K562 (cell line): ENCODE results near the gene SMS. TPM values are rescaled to one million over a fixed set of nuclear protein-coding genes. Genes with fewer than 3 reads are reported as not detected.
A peak's percentile ranks its signal among the peaks of the same experiment; 100 is the strongest.

Experiments
- DPF2 ChIP-seq: fragments of 450-650 bp; IDR thresholded peaks from 2 replicates; pipeline ENCODE4 v1.6.1; 2016
- GMEB1 ChIP-seq: fragments of 250-450 bp; sonication (Bioruptor Pico); IDR thresholded peaks from 2 replicates; pipeline ENCODE4 v1.4.0; 2020; ENCODE audit warnings: mild to moderate bottlenecking
- GTF2E2 ChIP-seq: fragments of 200-800 bp; sonication (Bioruptor generic); IDR thresholded peaks from 2 replicates; pipeline ENCODE4 v1.6.1; 2016; ENCODE audit warnings: missing genetic modification characterization, missing compliant biosample characterization
- JUN ChIP-seq, 2 experiments: sonication (generic) in 1 of 2; formaldehyde crosslinking in 1 of 2; IDR thresholded peaks; 2 replicates each; pipeline versions ENCODE4 v1.6.1 to v1.8.0; 2012 to 2022; ENCODE audit warnings: borderline replicate concordance in 2 of 2, mild to moderate bottlenecking in 2 of 2, improper control_type of control experiment in 1 of 2, low read depth in 1 of 2, low read length in 1 of 2, missing genetic modification reagents in 1 of 2
- L3MBTL2 ChIP-seq: fragments of 450-650 bp; IDR thresholded peaks from 2 replicates; pipeline ENCODE4 v1.6.1; 2016; ENCODE audit warnings: mild to moderate bottlenecking, moderate library complexity
- RBM17 ChIP-seq: fragments of 200-400 bp; formaldehyde crosslinking; IDR thresholded peaks from 2 replicates; pipeline ENCODE4 v1.6.1; 2017; ENCODE audit warnings: low read depth, mild to moderate bottlenecking, low read length, borderline replicate concordance
- SIX5 ChIP-seq, 2 experiments: IDR thresholded peaks; 2 replicates each; pipeline ENCODE4 v1.6.1; 2011; ENCODE audit warnings: low read length in 2 of 2, borderline replicate concordance in 1 of 2, low read depth in 1 of 2, mild to moderate bottlenecking in 1 of 2, moderate library complexity in 1 of 2; ENCODE audit not compliant: insufficient read depth in 1 of 2
- ZBTB26 ChIP-seq: fragments of 450-650 bp; formaldehyde crosslinking; IDR thresholded peaks from 2 replicates; pipeline ENCODE4 v1.4.0; 2022; ENCODE audit warnings: missing genetic modification characterization
- ZNF431 ChIP-seq: sonication (generic); formaldehyde crosslinking; IDR thresholded peaks from 2 replicates; pipeline ENCODE4 v1.8.0; 2022; ENCODE audit warnings: mild to moderate bottlenecking, missing genetic modification reagents
- ZNF551 ChIP-seq: fragments of 250-450 bp; sonication (Bioruptor Pico); IDR thresholded peaks from 2 replicates; pipeline ENCODE4 v1.5.0; 2021; ENCODE audit warnings: mild to moderate bottlenecking, moderate library complexity
- ZNF778 ChIP-seq: fragments of 450-650 bp; formaldehyde crosslinking; IDR thresholded peaks from 2 replicates; pipeline ENCODE4 v1.4.0; 2020; ENCODE audit warnings: mild to moderate bottlenecking, moderate library complexity
- ZNF830 ChIP-seq: fragments of 250-450 bp; sonication (Bioruptor Pico); IDR thresholded peaks from 2 replicates; pipeline ENCODE4 v1.5.0; 2021; ENCODE audit warnings: mild to moderate bottlenecking
- ZSCAN29 ChIP-seq: fragments of 450-650 bp; IDR thresholded peaks from 2 replicates; pipeline ENCODE4 v1.6.1; 2017
- polyA plus RNA-seq, 8 experiments: library from polyadenylated mRNA; depleted of rRNA in 4 of 8; stranded (reverse) in 5 of 8; unstranded in 3 of 8; fragments of >200 nt; fragmentation: Nextera tagmentation in 2 of 8; fragmentation: Illumina TruSeq in 1 of 8; extraction: Ambion mirVana in 2 of 8; extraction: Trizol in 1 of 8; gene quantifications; 2 replicates each; pipeline versions ENCODE4 v1.2.1 to v1.2.3, GENCODE V29; 2011 to 2014; ENCODE audit warnings: inconsistent platforms in 1 of 8, missing spikeins in 1 of 8
- total RNA-seq, 7 experiments: library from RNA; depleted of rRNA in 6 of 7; stranded (reverse); fragments of >200 nt in 6 of 7; fragmentation: Illumina TruSeq in 2 of 7; extraction: Trizol in 2 of 7; gene quantifications; 2 replicates each; pipeline versions ENCODE4 v1.2.1 to v1.2.3, GENCODE V29; 2011 to 2021; ENCODE audit warnings: low replicate concordance in 1 of 7
- TF ChIP-seq, protein P1 (sequence below): fragments of 200-800 bp; sonication (Bioruptor generic); IDR thresholded peaks from 2 replicates; pipeline ENCODE4 v1.6.1; 2017; ENCODE audit warnings: missing genetic modification characterization, missing compliant biosample characterization

Gene SMS
- total and polyA plus RNA-seq, 9 of the 15 experiments (the other 6 are each of a cell fraction or from before 2014, with no cell fraction given), result 71.1 to 193 (median 152) TPM

DNA sequence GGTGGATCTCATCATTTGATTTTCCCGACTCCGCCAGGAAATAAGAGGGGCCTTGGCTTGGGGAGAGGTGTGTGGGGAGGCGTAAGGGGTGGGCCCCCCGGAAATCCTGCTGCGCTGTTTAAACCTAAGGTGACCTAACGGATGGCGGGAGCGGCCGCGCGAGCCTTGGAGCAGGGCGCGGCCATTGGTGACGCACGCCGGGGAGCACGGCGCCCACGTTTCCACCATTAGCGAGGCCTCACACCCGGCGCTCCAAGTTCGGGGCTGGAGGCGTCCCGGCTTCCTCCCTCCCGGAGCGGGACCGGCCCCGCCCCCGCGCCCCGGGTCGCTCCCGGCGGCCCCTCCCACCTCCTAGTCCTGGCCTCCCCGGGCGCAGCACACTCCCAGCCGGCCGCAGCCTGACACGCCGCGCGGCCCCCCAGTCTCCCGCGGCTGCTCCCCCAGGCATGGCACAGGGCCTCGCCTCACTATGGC, at the start of gene SMS (continued):
- no peak for TF ChIP-seq ZBTB26
- no peak for TF ChIP-seq ZNF778 (CRISPR knock-in tag)
- no peak for TF ChIP-seq ZNF830 (CRISPR knock-in tag)
- TF ChIP-seq ZNF551 (CRISPR knock-in tag), result no peak
- no peak for TF ChIP-seq ZNF431 (CRISPR knock-in tag)
- no peak for TF ChIP-seq GTF2E2 (tag)
- TF ChIP-seq DPF2, result 0 out of 2 replicates have a peak, but pooled peaks have one; percentile 22
- TF ChIP-seq ZSCAN29, result no peak
- TF ChIP-seq, protein P1, sequence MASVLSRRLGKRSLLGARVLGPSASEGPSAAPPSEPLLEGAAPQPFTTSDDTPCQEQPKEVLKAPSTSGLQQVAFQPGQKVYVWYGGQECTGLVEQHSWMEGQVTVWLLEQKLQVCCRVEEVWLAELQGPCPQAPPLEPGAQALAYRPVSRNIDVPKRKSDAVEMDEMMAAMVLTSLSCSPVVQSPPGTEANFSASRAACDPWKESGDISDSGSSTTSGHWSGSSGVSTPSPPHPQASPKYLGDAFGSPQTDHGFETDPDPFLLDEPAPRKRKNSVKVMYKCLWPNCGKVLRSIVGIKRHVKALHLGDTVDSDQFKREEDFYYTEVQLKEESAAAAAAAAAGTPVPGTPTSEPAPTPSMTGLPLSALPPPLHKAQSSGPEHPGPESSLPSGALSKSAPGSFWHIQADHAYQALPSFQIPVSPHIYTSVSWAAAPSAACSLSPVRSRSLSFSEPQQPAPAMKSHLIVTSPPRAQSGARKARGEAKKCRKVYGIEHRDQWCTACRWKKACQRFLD (CRISPR knock-in tag), result no peak
- peak; percentile 82 for TF ChIP-seq L3MBTL2
- TF ChIP-seq JUN (IDR thresholded peaks at IDR 0.05; ENCODE audit: borderline replicate concordance, low read depth, low read length), result 0 out of 2 replicates have a peak, but pooled peaks have one; percentile 17
- no peak for TF ChIP-seq JUN (CRISPR knock-in tag; IDR thresholded peaks at IDR 0.05; ENCODE audit: borderline replicate concordance)
- TF ChIP-seq SIX5 (IDR thresholded peaks at IDR 0.05; ENCODE audit: borderline replicate concordance in 1 of 2, insufficient read depth in 1 of 2, low read depth in 1 of 2, low read length in 2 of 2), result no peak
- peak; percentile 50 for TF ChIP-seq GMEB1
- TF ChIP-seq RBM17, result no peak
- TF ChIP-seq, all 486 proteins: peak for 51
